Ovary (tissue), 9 donors: Measurements from ENCODE around the gene PLAGL2. TPM values are rescaled to one million over a fixed set of nuclear protein-coding genes. Genes with fewer than 3 reads are reported as not detected.

Experiments used
- DNase-seq, 5 donors: peaks; one replicate each; pipeline ENCODE4 v3.0.0-alpha.2; 2019 to 2020
- H3K27ac ChIP-seq, 2 donors: fragments of 200-600 bp; one replicate each; pipeline versions ENCODE4 v1.5.1 to v1.8.0; 2019 to 2022
- H3K27me3 ChIP-seq: fragments of 200-600 bp; one replicate; pipeline ENCODE4 v1.8.0; 2022
- H3K36me3 ChIP-seq: fragments of 200-600 bp; sonication (generic); one replicate; pipeline ENCODE4 v1.5.1; 2019
- H3K4me1 ChIP-seq: one replicate; pipeline ENCODE4 v1.8.1; 2013; ENCODE audit warnings: mild to moderate bottlenecking, moderate library complexity; ENCODE audit not compliant: insufficient read depth
- H3K4me3 ChIP-seq: fragments of 200-600 bp; sonication (generic); one replicate; pipeline ENCODE4 v1.5.1; 2017
- H3K9me3 ChIP-seq, 2 donors: fragments of 200-600 bp in 1 of 2; sonication (generic) in 1 of 2; one replicate each; pipeline versions ENCODE4 v1.5.1 to v1.8.1; 2013 to 2019; ENCODE audit warnings: mild to moderate bottlenecking in 1 of 2, moderate library complexity in 1 of 2
- CTCF ChIP-seq, 3 donors: fragments of 450-650 bp in 2 of 3; fragments of 200-600 bp in 1 of 3; IDR thresholded peaks; one replicate each; pipeline versions ENCODE4 v1.5.1 to v1.8.0; 2016 to 2022; ENCODE audit warnings: antibody characterized with exemption in 3 of 3, mild to moderate bottlenecking in 1 of 3
- EP300 ChIP-seq: sonication (generic); formaldehyde crosslinking; IDR thresholded peaks from one replicate; pipeline ENCODE4 v1.6.1; 2017; ENCODE audit warnings: antibody characterized with exemption
- POLR2A ChIP-seq: fragments of 450-650 bp; IDR thresholded peaks from one replicate; pipeline ENCODE4 v1.6.1; 2017; ENCODE audit warnings: antibody characterized with exemption, mild to moderate bottlenecking, moderate library complexity
- WGBS, 3 donors: extraction: QIAGEN DNeasy Blood & Tissue Kit in 1 of 3; methylation state at CpG; one replicate each; pipeline versions ENCODE4 v1.1.5 to v1.1.7; 2013 to 2017; 5-methylcytosine and 5-hydroxymethylcytosine counted together
- intact Hi-C, 4 donors: fragments of 100-400 bp; cut with DNase I; formaldehyde crosslinking; loops; one replicate each; pipeline versions ENCODE4 v1.11.0 to v1.15.1; 2022 to 2023
- polyA plus RNA-seq, 2 donors: library from polyadenylated mRNA; stranded (reverse); fragments of 200-250 nt in 1 of 2; fragments of 350-450 nt in 1 of 2; fragmentation: Illumina TruSeq in 1 of 2; extraction: RNeasy Lipid Tissue Mini Kit (QIAGEN cat#74804) in 1 of 2; gene quantifications; one replicate each; pipeline ENCODE4 v1.2.3, GENCODE V29; 2013 to 2014
- total RNA-seq, 7 donors: library from RNA; depleted of rRNA in 2 of 7; stranded (reverse); fragments of >200 nt in 2 of 7; fragmentation: NEBNext Ultra II Directional in 3 of 7; extraction: Animal tissue kit (Norgen Biotek cat#: 25700) in 3 of 7; gene quantifications; one replicate each; pipeline versions ENCODE4 v1.1.0 to v1.2.4, GENCODE V29; 2016 to 2023
- donor health status: DM: no; HTN: no; CAD: no; lungs with moderate emphysema.
- donor health status: DM: no; HTN: no; CAD: no.
- donor health status: Bipolar disorder and iron deficiency.
- donor health status: DM: yes; HTN: yes; CAD: no.
- donor health status: DM: no; HTN: no; CAD: no.
- donor health status: DM: yes; HTN: yes; CAD: no.

Gene PLAGL2
- total and polyA plus RNA-seq, 9 donors = 5.4 to 21.8 (median 14.7) TPM

GRCh38 chr20:32203356-32204204 is 4.0 kb downstream of the PLAGL2 start:
- peaks cover 8% of the 10 kb centered on the region for H3K4me1 ChIP-seq
- intact Hi-C loops = loop anchor here in 1 of 4 donors (10.0 kb wide), 1 partner anchor 281 kb away; no protein-coding TSS in a partner anchor
- WGBS, 3 donors = 56 to 63% (median 61%) methylated on average over 11 of the region's 11 CpGs
- H3K27me3 ChIP-seq = no peaks in the 10 kb centered on the region
- no peak overlapping the region for H3K27ac ChIP-seq
- H3K4me3 ChIP-seq = no peak overlapping the region
- H3K9me3 ChIP-seq = no peaks in the 10 kb centered on the region
- no peak for DNase-seq
- TF ChIP-seq CTCF (IDR thresholded peaks at IDR 0.05) (no peak), POLR2A (no peak), EP300 (no peak)
- H3K36me3 ChIP-seq = no peaks in the 10 kb centered on the region

DNA sequence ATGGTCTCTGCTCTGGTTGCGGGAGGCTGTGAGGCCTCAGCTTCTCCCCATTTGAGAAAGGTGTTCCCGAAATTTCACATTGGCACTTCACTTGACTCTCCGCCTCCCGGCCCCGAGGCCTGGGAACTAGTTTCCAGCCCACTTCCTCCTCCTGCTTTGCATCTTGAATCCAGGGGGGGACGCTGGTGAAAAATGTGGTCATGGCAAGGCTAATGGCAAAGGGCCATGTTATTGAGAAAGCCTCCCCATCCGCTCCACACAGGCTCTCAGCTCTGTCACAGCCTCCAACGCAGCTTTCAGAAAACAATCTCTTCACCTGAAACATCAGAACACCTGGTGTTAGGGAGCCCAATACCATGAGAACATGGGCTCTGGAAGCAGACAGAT is 5.6 kb downstream of the PLAGL2 start:
- Histone ChIP-seq H3K36me3 (no peaks in the 10 kb centered on the region), H3K27me3 (no peaks in the 10 kb centered on the region), H3K9me3 (no peaks in the 10 kb centered on the region), H3K4me3 (no peak overlapping the region), H3K27ac (no peak overlapping the region), H3K4me1 (peaks cover 3% of the 10 kb centered on the region)
- WGBS, 3 donors = 65 to 68% (median 66%) methylated on average over 8 of the region's 8 CpGs
- TF ChIP-seq EP300 (no peak), POLR2A (no peak), CTCF (IDR thresholded peaks at IDR 0.05) (no peak)
- DNase-seq = peak in 1 of 5 donors; percentile 32
- intact Hi-C loops = loop anchor here in 1 of 4 donors (10.0 kb wide), 1 partner anchor 283 kb away; no protein-coding TSS in a partner anchor

DNA sequence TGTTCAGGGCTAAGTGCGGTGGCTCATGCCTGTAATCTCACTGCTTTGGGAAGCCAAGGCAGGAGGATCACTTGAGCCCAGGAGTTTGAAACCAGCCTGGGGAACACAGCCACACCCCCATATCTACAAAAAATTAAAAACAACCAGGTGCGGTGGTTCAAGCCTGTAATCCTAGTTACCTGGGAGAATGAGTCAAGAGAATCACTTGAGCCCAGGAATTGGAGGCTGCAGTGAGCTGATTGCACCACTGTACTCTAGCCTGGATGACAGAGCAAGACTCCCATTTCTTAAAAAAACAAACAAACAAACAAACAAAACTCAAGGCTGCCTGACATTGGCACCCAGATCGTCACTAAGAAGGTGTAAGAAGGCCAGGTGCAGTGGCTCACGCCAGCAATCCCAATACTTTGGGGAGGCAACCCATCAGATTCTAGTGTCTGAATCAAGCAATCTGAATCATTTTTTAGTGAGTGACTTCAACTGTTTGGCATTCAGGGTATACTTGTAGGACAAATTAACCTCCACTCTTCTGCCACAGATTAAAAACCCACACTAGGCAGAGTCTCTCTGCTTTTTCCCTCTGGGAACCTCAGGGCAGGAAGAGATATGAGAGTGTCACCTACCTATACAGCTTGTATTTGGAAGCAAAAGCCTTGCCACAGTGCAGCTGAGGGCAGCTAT is 6.1 kb downstream of the PLAGL2 start:
- intact Hi-C loops = loop anchor here in 1 of 4 donors (10.0 kb wide), 1 partner anchor 283 kb away; no protein-coding TSS in a partner anchor

More for the DNA sequence above, 6.1 kb downstream of the PLAGL2 start:
- H3K27me3 ChIP-seq = no peaks in the 10 kb centered on the region
- no peaks in the 10 kb centered on the region for H3K9me3 ChIP-seq
- 82 to 88% (median 87%) methylated on average over 4 of the region's 4 CpGs for WGBS, 3 donors
- H3K27ac ChIP-seq = no peak overlapping the region
- no peaks in the 10 kb centered on the region for H3K36me3 ChIP-seq
- peaks cover 2% of the 10 kb centered on the region for H3K4me1 ChIP-seq
- TF ChIP-seq CTCF (IDR thresholded peaks at IDR 0.05) = no peak
- no peak for TF ChIP-seq POLR2A
- TF ChIP-seq EP300 = no peak
- DNase-seq = no peak
- H3K4me3 ChIP-seq = no peak overlapping the region
